HEK293T (cell line): ENCODE data around the gene SLFN14.
"Not testable (repeated sequence)": the region's sequence is repeated elsewhere in the genome, so short reads cannot be mapped to it uniquely, and the experiment has no call there.

Experiments
- CTCF ChIA-PET: fragments of 350-600 bp; formaldehyde crosslinking; extraction: SDS; loops from one replicate; lab custom pipeline; 2021; ENCODE audit warnings: antibody characterized with exemption, inconsistent platforms; lab: Yijun Ruan, JAX
- POLR2A ChIA-PET: fragments of 350-600 bp; formaldehyde crosslinking; extraction: SDS; loops from one replicate; lab custom pipeline; 2020; ENCODE audit warnings: antibody characterized with exemption, inconsistent platforms; lab: Yijun Ruan, JAX
- DNase-seq: peaks from one replicate; pipeline ENCODE4 v3.0.0; 2012; ENCODE audit warnings: mixed read lengths; ENCODE audit errors: extremely low spot score
- ARNT ChIP-seq: fragments of 450-650 bp; IDR thresholded peaks from 2 replicates; pipeline ENCODE4 v1.6.1; 2017; ENCODE audit warnings: mild to moderate bottlenecking
- BHLHE40 ChIP-seq: fragments of 450-650 bp; IDR thresholded peaks from 2 replicates; pipeline ENCODE4 v1.6.1; 2016; ENCODE audit warnings: mild to moderate bottlenecking, moderate library complexity, borderline replicate concordance
- CTBP1 ChIP-seq: fragments of 450-650 bp; IDR thresholded peaks from 2 replicates; pipeline ENCODE4 v1.6.1; 2016; ENCODE audit warnings: borderline replicate concordance
- ELF4 ChIP-seq: fragments of 450-650 bp; IDR thresholded peaks from 2 replicates; pipeline ENCODE4 v1.6.1; 2017; ENCODE audit warnings: antibody characterized with exemption
- FOXA1 ChIP-seq: fragments of 450-650 bp; IDR thresholded peaks from 2 replicates; pipeline ENCODE4 v1.6.1; 2016; ENCODE audit warnings: mild to moderate bottlenecking
- FOXK2 ChIP-seq: fragments of 450-650 bp; IDR thresholded peaks from 2 replicates; pipeline ENCODE4 v1.6.1; 2016; ENCODE audit warnings: mild to moderate bottlenecking
- FOXM1 ChIP-seq: fragments of 450-650 bp; IDR thresholded peaks from 2 replicates; pipeline ENCODE4 v1.6.1; 2017; ENCODE audit warnings: mild to moderate bottlenecking, borderline replicate concordance
- HDGF ChIP-seq: fragments of 450-650 bp; IDR thresholded peaks from 2 replicates; pipeline ENCODE4 v1.6.1; 2017; ENCODE audit warnings: antibody characterized with exemption, borderline replicate concordance
- L3MBTL2 ChIP-seq: fragments of 450-650 bp; conservative IDR thresholded peaks from 2 replicates; pipeline ENCODE4 v1.6.1; 2016; ENCODE audit warnings: mild to moderate bottlenecking
- LEF1 ChIP-seq: fragments of 450-650 bp; IDR thresholded peaks from 2 replicates; pipeline ENCODE4 v1.6.1; 2017; ENCODE audit warnings: mild to moderate bottlenecking, borderline replicate concordance
- NFRKB ChIP-seq: fragments of 450-650 bp; IDR thresholded peaks from 2 replicates; pipeline ENCODE4 v1.6.1; 2016; ENCODE audit warnings: mild to moderate bottlenecking, moderate library complexity
- SP1 ChIP-seq: fragments of 450-650 bp; IDR thresholded peaks from 2 replicates; pipeline ENCODE4 v1.6.1; 2017
- SUZ12 ChIP-seq: fragments of 450-650 bp; IDR thresholded peaks from 2 replicates; pipeline ENCODE4 v1.6.1; 2016; ENCODE audit warnings: mild to moderate bottlenecking
- TARDBP ChIP-seq: fragments of 450-650 bp; IDR thresholded peaks from 2 replicates; pipeline ENCODE4 v1.6.1; 2016
- ZNF384 ChIP-seq: fragments of 450-650 bp; IDR thresholded peaks from 2 replicates; pipeline ENCODE4 v1.6.1; 2016
- TF ChIP-seq, protein P1 (sequence below): fragments of 450-650 bp; IDR thresholded peaks from 2 replicates; pipeline ENCODE4 v1.6.1; 2016

SLFN14 gene

DNA sequence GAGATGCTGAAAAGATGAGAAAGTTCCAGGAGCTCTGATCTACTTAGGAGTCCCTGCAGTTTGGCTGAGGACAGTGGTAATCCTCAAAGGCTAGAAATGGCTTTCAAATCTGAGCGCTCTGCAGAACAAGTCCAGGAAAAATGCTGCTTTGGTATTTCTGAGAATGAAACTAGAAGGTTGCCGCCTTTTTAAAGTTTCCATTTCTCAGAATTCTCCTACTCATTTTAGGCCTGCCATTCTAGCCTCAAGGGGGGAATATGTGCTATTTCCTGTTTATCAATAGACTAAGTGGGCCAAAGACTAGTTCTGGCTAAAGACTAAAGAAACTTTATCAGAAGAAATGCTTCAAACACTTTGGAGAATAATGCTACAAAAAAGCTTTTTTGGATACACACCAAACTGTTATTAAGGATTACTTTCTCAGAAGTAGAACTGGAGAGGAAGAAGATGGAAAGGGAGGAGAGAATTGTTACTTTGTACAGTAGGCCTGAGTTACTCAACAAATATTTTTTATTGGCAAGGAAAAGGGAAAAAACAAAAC lies 22.9 kb downstream of the SLFN14 start, which contains the start of gene SLFN12L:
SLFN12L (minus strand) TSS at position 78 of the 541 bp plus-strand sequence. CDS start 15,314 bp downstream, outside the sequence.
- no peak for DNase-seq

DNA sequence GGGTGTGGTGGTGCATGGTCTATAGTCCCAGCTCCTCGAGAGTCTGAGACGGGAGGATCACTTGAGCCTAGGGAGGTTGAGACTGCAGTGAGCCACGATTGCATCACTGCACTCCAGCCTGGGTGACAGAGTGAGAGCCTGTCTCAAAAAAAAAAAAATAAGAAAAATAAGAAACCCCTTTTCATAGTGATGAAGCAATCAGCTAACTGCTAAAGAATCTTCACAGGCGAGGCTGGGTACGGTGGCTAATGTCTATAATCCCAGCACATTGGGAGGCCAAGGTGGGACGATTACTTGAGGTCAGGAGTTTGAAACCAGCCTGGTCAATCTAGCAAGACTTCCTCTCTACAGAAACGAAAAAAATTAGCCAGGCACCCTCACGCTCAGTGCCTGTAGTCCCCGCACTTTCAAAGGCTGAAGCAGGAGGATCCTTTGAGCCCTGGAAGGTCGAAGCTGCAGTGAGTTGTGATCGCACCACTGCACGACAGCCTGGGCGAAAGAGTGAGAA lies 23.9 kb downstream of the SLFN14 start:
- DNase-seq, result no peak
- CTCF ChIA-PET, result interaction anchor here (1.5 kb wide), 1 partner anchor 225 kb away, joined by 5 read pairs; no protein-coding TSS in a partner anchor
- TF ChIP-seq ELF4, result no peak
- TF ChIP-seq, protein P1, sequence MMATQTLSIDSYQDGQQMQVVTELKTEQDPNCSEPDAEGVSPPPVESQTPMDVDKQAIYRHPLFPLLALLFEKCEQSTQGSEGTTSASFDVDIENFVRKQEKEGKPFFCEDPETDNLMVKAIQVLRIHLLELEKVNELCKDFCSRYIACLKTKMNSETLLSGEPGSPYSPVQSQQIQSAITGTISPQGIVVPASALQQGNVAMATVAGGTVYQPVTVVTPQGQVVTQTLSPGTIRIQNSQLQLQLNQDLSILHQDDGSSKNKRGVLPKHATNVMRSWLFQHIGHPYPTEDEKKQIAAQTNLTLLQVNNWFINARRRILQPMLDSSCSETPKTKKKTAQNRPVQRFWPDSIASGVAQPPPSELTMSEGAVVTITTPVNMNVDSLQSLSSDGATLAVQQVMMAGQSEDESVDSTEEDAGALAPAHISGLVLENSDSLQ, result no peak
- TF ChIP-seq ARNT, result no peak
- TF ChIP-seq CTBP1, result no peak
- TF ChIP-seq HDGF, result no peak
- no peak for TF ChIP-seq SP1
- TF ChIP-seq FOXK2, result no peak
- no peak for TF ChIP-seq LEF1
- TF ChIP-seq L3MBTL2, result no peak
- no peak for TF ChIP-seq TARDBP
- TF ChIP-seq SUZ12, result no peak
- no peak for TF ChIP-seq ZNF384
- TF ChIP-seq NFRKB, result no peak
- POLR2A ChIA-PET, result interaction anchor here (0.7 to 2.1 kb wide), 3 partner anchors 43 to 294 kb away, joined by 3 to 7 read pairs (median 3); partner anchors contain the start of genes SLFN11 and SLFN5

More for the DNA sequence above, 22.9 kb downstream of the SLFN14 start, which contains the start of gene SLFN12L:
- ChIA-PET CTCF (interaction anchor here (1.5 to 2.7 kb wide), 2 partner anchors 225 kb away, joined by 5 to 14 read pairs; no protein-coding TSS in a partner anchor), POLR2A (interaction anchor here (0.9 to 2.1 kb wide), 2 partner anchors 164 to 295 kb away, joined by 3 to 7 read pairs; partner anchors contain the start of genes SLFN11 and SLFN5)
- TF ChIP-seq NFRKB (no peak), CTBP1 (no peak), FOXM1 (no peak), ELF4 (no peak), TARDBP (no peak), ARNT (no peak), SUZ12 (no peak), FOXK2 (no peak), SP1 (no peak), LEF1 (no peak), BHLHE40 (no peak), FOXA1 (no peak), L3MBTL2 (no peak), ZNF384 (no peak), HDGF (no peak)
- TF ChIP-seq, protein P1, result no peak

DNA sequence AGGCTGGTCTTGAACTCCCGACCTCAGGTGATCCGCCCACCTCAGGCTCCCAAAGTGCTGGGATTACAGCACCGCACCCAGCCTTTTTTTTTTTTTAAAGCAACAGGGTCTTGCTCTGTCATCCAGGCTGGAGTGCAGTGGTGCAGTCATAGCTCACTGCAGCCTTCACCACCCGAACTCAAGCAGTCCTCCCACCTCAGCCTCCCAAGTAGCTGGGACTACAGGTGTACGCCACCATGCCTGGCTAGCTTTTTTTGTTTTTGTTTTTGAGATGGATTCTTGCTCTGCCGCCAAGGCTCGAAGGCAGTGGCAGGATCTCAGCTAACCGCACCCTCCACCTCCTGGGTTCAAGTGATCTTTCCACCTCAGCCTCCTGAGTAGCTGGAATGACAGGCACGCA lies 25.2 kb downstream of the SLFN14 start:
- ChIA-PET POLR2A (interaction anchor here (2.5 kb wide), 1 partner anchor 162 kb away, joined by 8 read pairs; the partner anchor contains the start of gene SLFN11), CTCF (interaction anchor here (0.6 to 2.8 kb wide), 2 partner anchors 160 to 223 kb away, joined by 4 to 15 read pairs; no protein-coding TSS in a partner anchor)
- not testable (repeated sequence) for DNase-seq

DNA sequence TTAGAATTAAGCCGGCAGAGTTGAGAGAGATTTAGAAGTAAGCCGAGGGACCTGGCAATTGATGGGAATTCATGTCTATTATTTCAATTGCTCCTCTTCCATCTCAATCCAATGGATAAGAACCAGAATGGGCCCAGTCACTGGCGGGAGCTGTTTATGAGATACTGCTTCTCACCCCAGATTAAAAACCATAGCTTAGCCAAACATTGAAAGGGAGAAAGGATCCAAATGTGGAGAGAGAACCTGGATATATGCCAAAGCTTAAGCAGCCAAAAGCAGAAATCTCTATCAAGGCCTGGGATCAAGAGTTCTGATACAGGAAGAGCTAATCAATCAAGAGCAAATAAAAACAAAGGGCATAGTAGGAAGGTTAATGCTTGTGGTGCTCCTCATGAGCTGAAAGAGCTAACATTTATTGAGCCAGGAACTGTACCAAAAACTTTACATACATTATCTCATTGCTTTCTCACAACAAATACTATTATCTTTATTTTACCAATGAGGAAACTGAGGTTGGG lies 26.0 kb downstream of the SLFN14 start:
- POLR2A ChIA-PET, result interaction anchor here (2.5 kb wide), 1 partner anchor 161 kb away, joined by 8 read pairs; the partner anchor contains the start of gene SLFN11
- TF ChIP-seq BHLHE40, result no peak
- CTCF ChIA-PET, result interaction anchor here (0.6 to 2.8 kb wide), 3 partner anchors 222 to 555 kb away, joined by 3 to 15 read pairs (median 4); partner anchors contain the start of gene LIG3
- no peak for DNase-seq

DNA sequence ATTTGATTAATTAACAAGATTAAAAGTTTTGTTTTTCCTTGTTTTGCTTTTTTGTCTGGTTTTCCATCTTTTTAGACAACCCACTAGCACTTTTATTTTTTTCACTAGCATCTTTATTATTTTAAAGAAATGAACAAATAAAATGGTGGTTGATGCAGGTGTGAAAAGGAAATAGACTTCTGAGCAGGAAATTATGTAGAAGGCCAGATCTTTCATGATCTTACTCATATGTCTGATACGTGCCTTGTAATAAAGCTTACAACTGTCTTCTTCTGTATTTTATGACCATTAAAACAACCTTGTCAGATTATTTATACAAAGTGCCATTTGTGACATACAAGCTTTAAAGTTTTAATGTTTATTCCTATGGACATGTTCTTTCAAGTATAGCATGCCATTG lies 29.5 kb downstream of the SLFN14 start:
- ChIA-PET POLR2A (no interaction called here), CTCF (no interaction called here)
- no peak for TF ChIP-seq NFRKB
- no peak for TF ChIP-seq L3MBTL2
- no peak for TF ChIP-seq BHLHE40
- no peak for TF ChIP-seq LEF1
- TF ChIP-seq FOXM1, result no peak
- TF ChIP-seq ZNF384, result no peak
- TF ChIP-seq CTBP1, result no peak
- TF ChIP-seq FOXA1, result no peak
- TF ChIP-seq ELF4, result no peak
- TF ChIP-seq, protein P1, result no peak
- TF ChIP-seq SUZ12, result no peak
- no peak for DNase-seq

DNA sequence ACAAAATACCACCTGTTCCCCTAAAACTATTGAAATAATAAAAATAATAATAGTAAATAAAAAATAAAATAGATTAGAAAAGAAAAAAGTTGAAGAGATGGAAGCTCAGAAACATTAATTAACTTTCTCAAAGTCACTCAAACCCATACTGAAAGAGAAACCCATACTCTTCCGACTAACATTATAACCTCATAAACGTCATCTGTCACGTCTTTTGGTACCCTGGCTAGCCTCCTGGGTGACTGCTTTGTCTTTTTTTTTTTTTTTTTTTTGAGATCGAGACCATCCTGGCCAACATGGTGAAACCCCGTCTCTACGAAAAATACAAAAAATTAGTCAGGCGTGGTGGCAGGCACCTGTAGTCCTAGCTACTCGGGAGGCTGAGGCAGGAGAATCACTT lies 30.8 kb downstream of the SLFN14 start:
- TF ChIP-seq FOXA1 (no peak), BHLHE40 (no peak), CTBP1 (no peak), ARNT (no peak), FOXM1 (no peak), LEF1 (no peak), L3MBTL2 (no peak), SUZ12 (no peak), FOXK2 (no peak), ELF4 (no peak), ZNF384 (no peak), HDGF (no peak), SP1 (no peak)
- TF ChIP-seq, protein P1, result no peak
- ChIA-PET CTCF (no interaction called here), POLR2A (no interaction called here)
- DNase-seq, result no peak

DNA sequence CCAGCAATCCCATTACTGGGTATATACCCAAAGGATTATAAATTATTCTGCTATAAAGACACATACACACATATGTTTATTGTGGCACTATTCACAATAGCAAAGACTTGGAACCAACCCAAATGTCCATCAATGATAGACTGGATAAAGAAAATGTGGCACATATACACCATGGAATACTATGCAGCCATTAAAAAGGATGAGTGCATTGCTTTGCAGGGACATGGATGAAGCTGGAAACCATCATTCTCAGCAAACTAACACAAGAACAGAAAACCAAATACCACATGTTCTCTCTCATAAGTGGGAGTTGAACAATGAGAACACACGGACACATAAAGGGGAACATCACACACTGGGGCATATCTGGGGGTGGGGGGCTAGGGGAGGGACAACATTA lies 31.3 kb downstream of the SLFN14 start:
- POLR2A ChIA-PET, CTCF ChIA-PET: not testable (repeated sequence)

More for the DNA sequence above, 31.3 kb downstream of the SLFN14 start:
- DNase-seq, result not testable (repeated sequence)
